ENCODE data around the gene MITF.

The MITF gene

DNA sequence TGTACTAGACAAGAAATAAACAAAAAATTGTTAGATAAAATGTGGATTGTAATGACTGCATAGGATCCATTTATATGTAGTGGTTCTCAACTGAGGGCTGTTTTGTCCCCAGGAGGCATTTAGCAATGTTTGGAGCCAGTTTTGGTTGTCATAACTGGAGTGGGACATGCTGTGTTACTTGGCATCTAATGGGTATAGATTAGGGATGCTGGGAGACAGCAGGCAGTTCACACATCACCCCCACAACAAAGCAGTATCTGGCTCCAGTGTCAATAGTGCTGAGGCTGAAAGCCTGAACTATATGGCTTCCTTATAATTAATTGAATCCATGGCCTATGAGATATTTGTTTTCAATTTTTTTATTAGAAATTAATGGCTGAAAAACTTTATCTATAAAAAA is 188.3 kb downstream of the MITF start:
- Histone ChIP-seq H3K9ac (ENCODE audit: low read length) (no peak overlapping the region), H3K4me3 (ENCODE audit: low read length) (no peak overlapping the region), H3K27ac (ENCODE audit: low read depth, low read length) (no peak overlapping the region), H3K36me3 (ENCODE audit: control insufficient read depth, insufficient read depth, low read length) (no peaks in the 10 kb centered on the region), H3K27me3 (ENCODE audit: control insufficient read depth, insufficient read depth, low read length) (no peaks in the 10 kb centered on the region), H3K4me1 (ENCODE audit: control insufficient read depth, insufficient read depth, low read length) (no peaks in the 10 kb centered on the region)

GRCh38 chr3:69929019-69929418 is 189.8 kb downstream of the MITF start:
- H3K27me3 ChIP-seq (ENCODE audit: control insufficient read depth, insufficient read depth, low read length) = no peaks in the 10 kb centered on the region
- H3K27ac ChIP-seq (ENCODE audit: low read depth, low read length) = no peak overlapping the region
- no peaks in the 10 kb centered on the region for H3K36me3 ChIP-seq (ENCODE audit: control insufficient read depth, insufficient read depth, low read length)
- H3K9ac ChIP-seq (ENCODE audit: low read length) = no peak overlapping the region
- no peak overlapping the region for H3K4me3 ChIP-seq (ENCODE audit: low read length)
- H3K4me1 ChIP-seq (ENCODE audit: control insufficient read depth, insufficient read depth, low read length) = no peaks in the 10 kb centered on the region

DNA sequence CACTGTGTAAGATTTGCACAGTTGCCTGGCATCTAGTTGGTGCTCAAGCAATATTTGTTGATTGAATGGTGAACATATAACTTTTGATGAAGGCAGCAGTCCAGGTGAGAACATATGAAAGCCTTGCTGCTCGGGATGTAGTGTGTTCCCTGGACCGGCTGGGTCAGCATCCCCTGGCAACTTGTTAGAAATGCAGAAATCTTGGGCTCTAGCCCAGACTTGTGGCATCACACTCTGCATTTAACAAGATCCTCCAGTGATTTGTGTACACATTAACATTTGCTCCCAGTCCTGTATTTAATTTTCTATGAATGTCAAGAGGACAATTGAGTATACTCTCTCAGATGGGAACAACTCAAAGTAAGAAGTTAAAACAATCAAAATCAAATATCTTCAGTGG is 191.3 kb downstream of the MITF start:
- H3K4me1 ChIP-seq (ENCODE audit: control insufficient read depth, insufficient read depth, low read length) = no peaks in the 10 kb centered on the region
- H3K9ac ChIP-seq (ENCODE audit: low read length) = no peak overlapping the region
- no peaks in the 10 kb centered on the region for H3K27me3 ChIP-seq (ENCODE audit: control insufficient read depth, insufficient read depth, low read length)
- H3K27ac ChIP-seq (ENCODE audit: low read depth, low read length) = no peak overlapping the region
- no peak overlapping the region for H3K4me3 ChIP-seq (ENCODE audit: low read length)
- no peaks in the 10 kb centered on the region for H3K36me3 ChIP-seq (ENCODE audit: control insufficient read depth, insufficient read depth, low read length)

DNA sequence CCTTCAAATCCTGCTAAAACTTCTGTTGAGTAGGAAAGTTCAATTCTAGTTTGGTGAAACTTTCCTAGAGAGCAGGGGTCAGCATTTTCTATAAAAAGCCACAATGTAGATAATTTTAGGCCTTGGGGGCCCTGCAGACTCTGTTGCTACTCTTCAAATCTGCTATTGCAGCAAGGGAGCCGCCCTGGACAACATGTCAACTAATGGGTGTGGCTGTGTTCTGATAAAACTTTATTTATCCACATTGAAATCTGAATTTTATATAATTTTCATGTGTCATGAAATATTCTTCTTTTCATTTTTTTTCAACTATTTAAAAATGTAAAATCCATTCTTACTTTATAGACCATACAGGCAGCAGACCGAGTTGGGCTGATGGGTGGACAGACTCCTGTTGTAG is 192.8 kb downstream of the MITF start:
- Histone ChIP-seq H3K4me1 (ENCODE audit: control insufficient read depth, insufficient read depth, low read length) (no peaks in the 10 kb centered on the region), H3K9ac (ENCODE audit: low read length) (no peak overlapping the region), H3K4me3 (ENCODE audit: low read length) (no peak overlapping the region), H3K27ac (ENCODE audit: low read depth, low read length) (no peak overlapping the region), H3K36me3 (ENCODE audit: control insufficient read depth, insufficient read depth, low read length) (no peaks in the 10 kb centered on the region), H3K27me3 (ENCODE audit: control insufficient read depth, insufficient read depth, low read length) (no peaks in the 10 kb centered on the region)

GRCh38 chr3:69932501-69932900 is 193.2 kb downstream of the MITF start:
- no peaks in the 10 kb centered on the region for H3K4me1 ChIP-seq (ENCODE audit: control insufficient read depth, insufficient read depth, low read length)
- no peaks in the 10 kb centered on the region for H3K27me3 ChIP-seq (ENCODE audit: control insufficient read depth, insufficient read depth, low read length)
- H3K27ac ChIP-seq (ENCODE audit: low read depth, low read length) = no peak overlapping the region
- H3K4me3 ChIP-seq (ENCODE audit: low read length) = no peak overlapping the region
- H3K9ac ChIP-seq (ENCODE audit: low read length) = no peak overlapping the region
- H3K36me3 ChIP-seq (ENCODE audit: control insufficient read depth, insufficient read depth, low read length) = no peaks in the 10 kb centered on the region

DNA sequence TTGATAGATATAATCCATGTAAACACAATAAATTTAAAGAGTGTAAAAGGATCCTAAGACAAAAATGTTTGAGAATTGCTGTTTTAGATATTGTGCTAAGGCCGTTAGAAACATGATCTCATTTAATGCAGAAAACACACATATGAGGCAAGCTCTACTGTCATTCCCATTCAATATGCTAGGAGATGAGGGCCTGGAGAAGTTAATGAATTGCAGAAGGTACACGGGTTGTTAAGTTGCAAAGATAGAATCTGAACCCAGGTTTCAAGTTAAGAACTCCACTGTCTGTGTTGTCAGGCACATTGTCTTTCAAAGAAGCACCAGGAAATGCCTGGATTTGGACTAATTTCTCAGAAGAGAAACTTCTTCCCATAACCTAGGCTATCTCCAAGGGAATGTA is 195.1 kb downstream of the MITF start:
- Histone ChIP-seq H3K27me3 (ENCODE audit: control insufficient read depth, insufficient read depth, low read length) (no peaks in the 10 kb centered on the region), H3K4me3 (ENCODE audit: low read length) (no peak overlapping the region), H3K36me3 (ENCODE audit: control insufficient read depth, insufficient read depth, low read length) (no peaks in the 10 kb centered on the region), H3K4me1 (ENCODE audit: control insufficient read depth, insufficient read depth, low read length) (no peaks in the 10 kb centered on the region), H3K9ac (ENCODE audit: low read length) (no peak overlapping the region), H3K27ac (ENCODE audit: low read depth, low read length) (no peak overlapping the region)

- Histone ChIP-seq H3K4me3 (ENCODE audit: low read length) (no peak overlapping the region), H3K27ac (ENCODE audit: low read depth, low read length) (no peak overlapping the region), H3K36me3 (ENCODE audit: control insufficient read depth, insufficient read depth, low read length) (no peaks in the 10 kb centered on the region), H3K9ac (ENCODE audit: low read length) (no peak overlapping the region), H3K4me1 (ENCODE audit: control insufficient read depth, insufficient read depth, low read length) (no peaks in the 10 kb centered on the region), H3K27me3 (ENCODE audit: control insufficient read depth, insufficient read depth, low read length) (no peaks in the 10 kb centered on the region)
These were observed 197.0 kb downstream of the MITF start for GRCh38 chr3:69936266-69936665.

DNA sequence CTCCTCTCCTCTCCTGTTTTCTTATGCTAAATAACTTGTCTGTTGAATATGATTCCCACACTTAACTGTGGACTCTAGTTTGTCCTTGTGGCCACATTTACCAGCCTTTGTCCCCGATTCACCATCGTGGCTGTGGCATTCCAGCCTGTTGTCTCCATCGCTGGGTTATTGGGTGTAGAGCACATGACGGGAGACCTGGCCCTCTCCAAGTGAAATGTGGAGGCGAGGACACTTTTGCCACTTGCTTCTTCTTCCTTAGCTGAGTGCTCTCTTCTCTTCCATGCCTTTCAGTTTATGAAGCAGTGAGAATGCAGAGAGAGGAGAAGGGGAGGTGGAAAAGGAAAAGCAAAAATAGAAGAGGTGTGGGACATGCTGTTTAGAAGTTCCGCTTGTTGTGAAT is 198.8 kb downstream of the MITF start:
- H3K36me3 ChIP-seq (ENCODE audit: control insufficient read depth, insufficient read depth, low read length) = no peaks in the 10 kb centered on the region
- H3K4me1 ChIP-seq (ENCODE audit: control insufficient read depth, insufficient read depth, low read length) = no peaks in the 10 kb centered on the region
- H3K4me3 ChIP-seq (ENCODE audit: low read length) = no peak overlapping the region
- no peak overlapping the region for H3K9ac ChIP-seq (ENCODE audit: low read length)
- H3K27ac ChIP-seq (ENCODE audit: low read depth, low read length) = no peak overlapping the region
- H3K27me3 ChIP-seq (ENCODE audit: control insufficient read depth, insufficient read depth, low read length) = no peaks in the 10 kb centered on the region

GRCh38 chr3:69938931-69939330 is 199.7 kb downstream of the MITF start:
- Histone ChIP-seq H3K4me1 (ENCODE audit: control insufficient read depth, insufficient read depth, low read length) (no peaks in the 10 kb centered on the region), H3K27me3 (ENCODE audit: control insufficient read depth, insufficient read depth, low read length) (no peaks in the 10 kb centered on the region), H3K36me3 (ENCODE audit: control insufficient read depth, insufficient read depth, low read length) (no peaks in the 10 kb centered on the region), H3K27ac (ENCODE audit: low read depth, low read length) (no peak overlapping the region), H3K4me3 (ENCODE audit: low read length) (no peak overlapping the region), H3K9ac (ENCODE audit: low read length) (no peak overlapping the region)

GRCh38 chr3:69941037-69941436 is 201.8 kb downstream of the MITF start:
- Histone ChIP-seq H3K4me3 (ENCODE audit: low read length) (no peak overlapping the region), H3K27me3 (ENCODE audit: control insufficient read depth, insufficient read depth, low read length) (no peaks in the 10 kb centered on the region), H3K4me1 (ENCODE audit: control insufficient read depth, insufficient read depth, low read length) (no peaks in the 10 kb centered on the region), H3K27ac (ENCODE audit: low read depth, low read length) (no peak overlapping the region), H3K36me3 (ENCODE audit: control insufficient read depth, insufficient read depth, low read length) (no peaks in the 10 kb centered on the region), H3K9ac (ENCODE audit: low read length) (no peak overlapping the region)

DNA sequence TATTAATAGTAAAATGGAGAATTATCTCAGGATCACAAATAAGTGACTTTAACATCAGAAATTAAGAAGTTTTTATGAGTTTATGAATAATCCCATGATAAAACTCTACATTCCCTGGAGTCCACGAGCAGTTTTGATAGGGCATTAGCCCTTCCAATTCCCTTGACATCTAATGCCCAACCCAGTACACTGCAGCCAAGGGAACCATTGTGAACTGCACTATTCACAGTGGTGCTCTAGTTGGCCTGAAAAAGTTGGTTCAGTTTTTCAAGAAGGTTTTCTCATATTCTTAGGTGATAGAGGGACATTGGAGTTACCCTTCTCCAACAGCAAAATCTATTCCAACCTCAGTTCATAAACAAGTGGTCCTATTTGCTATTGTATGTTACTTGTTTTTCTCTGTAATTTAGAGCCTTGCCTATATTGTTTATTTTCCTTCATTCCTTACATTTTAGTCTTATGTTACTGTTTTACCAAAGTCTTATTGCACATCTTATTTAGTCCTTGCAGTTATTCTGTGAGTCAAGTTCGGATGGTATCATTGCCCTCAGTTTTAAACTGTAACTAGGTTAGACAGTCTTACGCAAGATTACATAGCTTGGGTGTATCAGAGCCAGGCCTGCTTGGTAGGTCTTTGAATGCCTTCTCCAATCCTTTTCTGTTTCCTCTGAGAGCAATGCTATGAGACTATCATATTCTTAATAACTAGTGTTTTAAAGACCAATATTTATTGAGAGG is 202.3 kb downstream of the MITF start:
- no peak overlapping the region for H3K4me3 ChIP-seq (ENCODE audit: low read length)
- H3K27ac ChIP-seq (ENCODE audit: low read depth, low read length) = no peak overlapping the region
- H3K36me3 ChIP-seq (ENCODE audit: control insufficient read depth, insufficient read depth, low read length) = no peaks in the 10 kb centered on the region
- H3K4me1 ChIP-seq (ENCODE audit: control insufficient read depth, insufficient read depth, low read length) = no peaks in the 10 kb centered on the region
- H3K9ac ChIP-seq (ENCODE audit: low read length) = no peak overlapping the region
- no peaks in the 10 kb centered on the region for H3K27me3 ChIP-seq (ENCODE audit: control insufficient read depth, insufficient read depth, low read length)

GRCh38 chr3:69944931-69945493 is 205.7 kb downstream of the MITF start:
- Histone ChIP-seq H3K27me3 (ENCODE audit: control insufficient read depth, insufficient read depth, low read length) (no peaks in the 10 kb centered on the region), H3K36me3 (ENCODE audit: control insufficient read depth, insufficient read depth, low read length) (no peaks in the 10 kb centered on the region), H3K4me3 (ENCODE audit: low read length) (no peak overlapping the region), H3K9ac (ENCODE audit: low read length) (no peak overlapping the region), H3K4me1 (ENCODE audit: control insufficient read depth, insufficient read depth, low read length) (no peaks in the 10 kb centered on the region), H3K27ac (ENCODE audit: low read depth, low read length) (no peak overlapping the region)

- no peak overlapping the region for H3K4me3 ChIP-seq (ENCODE audit: low read length)
- no peaks in the 10 kb centered on the region for H3K36me3 ChIP-seq (ENCODE audit: control insufficient read depth, insufficient read depth, low read length)
- no peaks in the 10 kb centered on the region for H3K4me1 ChIP-seq (ENCODE audit: control insufficient read depth, insufficient read depth, low read length)
- no peaks in the 10 kb centered on the region for H3K27me3 ChIP-seq (ENCODE audit: control insufficient read depth, insufficient read depth, low read length)
- no peak overlapping the region for H3K9ac ChIP-seq (ENCODE audit: low read length)
- peak overlapping the region; percentile 39 for H3K27ac ChIP-seq (ENCODE audit: low read depth, low read length)
These were observed 209.1 kb downstream of the MITF start for GRCh38 chr3:69948246-69948862.

All from rectal smooth muscle tissue (tissue), 1 donor.